Mesenchymal stem cell (in vitro differentiated cells and primary cell): ENCODE results near the gene SPTSSA.

Experiments
- DNase-seq: peaks from one replicate; pipeline ENCODE4 v3.0.0-alpha.2; 2013
- H2AFZ ChIP-seq: one replicate; pipeline ENCODE4 v1.6.1; 2013; ENCODE audit warnings: low read depth, mild to moderate bottlenecking, control low read depth, inconsistent platforms, low read length, moderate library complexity
- H2AK5ac ChIP-seq: 2 replicates; pipeline ENCODE4 v1.6.1; 2013; ENCODE audit warnings: low read length, moderate library complexity, mild to moderate bottlenecking, inconsistent platforms; ENCODE audit not compliant: severe bottlenecking
- H2BK120ac ChIP-seq: one replicate; pipeline ENCODE4 v1.6.1; 2013; ENCODE audit warnings: low read depth, mild to moderate bottlenecking, inconsistent platforms, low read length, moderate library complexity
- H2BK12ac ChIP-seq, 2 experiments: one replicate each; pipeline ENCODE4 v1.6.1; 2013; ENCODE audit warnings: inconsistent platforms in 2 of 2, low read length in 2 of 2, mild to moderate bottlenecking in 2 of 2, moderate library complexity in 2 of 2, control low read depth in 1 of 2
- H2BK15ac ChIP-seq: one replicate; pipeline ENCODE4 v1.6.1; 2013; ENCODE audit warnings: mild to moderate bottlenecking, low read depth, inconsistent platforms; ENCODE audit not compliant: poor library complexity, severe bottlenecking
- H2BK5ac ChIP-seq: 2 replicates; pipeline ENCODE4 v1.6.1; 2013; ENCODE audit warnings: low read depth, mild to moderate bottlenecking, low read length, control low read depth, inconsistent platforms; ENCODE audit not compliant: poor library complexity, severe bottlenecking
- H3K14ac ChIP-seq, 2 experiments: one replicate each; pipeline ENCODE4 v1.6.1; 2013; ENCODE audit warnings: inconsistent platforms in 2 of 2, low read length in 2 of 2, control low read depth in 1 of 2, mild to moderate bottlenecking in 1 of 2, moderate library complexity in 1 of 2
- H3K18ac ChIP-seq, 2 experiments: one replicate each; pipeline ENCODE4 v1.6.1; 2013; ENCODE audit warnings: inconsistent platforms in 2 of 2, low read length in 2 of 2, control low read depth in 1 of 2, low read depth in 1 of 2, mild to moderate bottlenecking in 1 of 2
- H3K23ac ChIP-seq, 2 experiments: one replicate each; pipeline ENCODE4 v1.6.1; 2013; ENCODE audit warnings: inconsistent platforms in 2 of 2, low read length in 2 of 2, mild to moderate bottlenecking in 2 of 2, moderate library complexity in 2 of 2, control low read depth in 1 of 2
- H3K27ac ChIP-seq: 2 replicates; pipeline ENCODE4 v1.5.1; 2013; ENCODE audit warnings: mild to moderate bottlenecking, moderate library complexity, low read length, control low read depth, inconsistent platforms; ENCODE audit not compliant: poor library complexity, severe bottlenecking
- H3K27me3 ChIP-seq, 2 experiments: 2 replicates each; pipeline versions ENCODE4 v1.6.1 to v1.7.0; 2013; ENCODE audit warnings: low read length in 2 of 2, mild to moderate bottlenecking in 2 of 2, moderate library complexity in 2 of 2, control low read depth in 1 of 2, inconsistent platforms in 1 of 2; ENCODE audit not compliant: control insufficient read depth in 1 of 2, insufficient read depth in 1 of 2
- H3K36me3 ChIP-seq, 2 experiments: 2 replicates each; pipeline versions ENCODE4 v1.6.1 to v1.7.0; 2013; ENCODE audit warnings: low read length in 2 of 2, control low read depth in 1 of 2, inconsistent platforms in 1 of 2, low read depth in 1 of 2, mild to moderate bottlenecking in 1 of 2; ENCODE audit not compliant: insufficient read depth in 2 of 2, control insufficient read depth in 1 of 2
- H3K4ac ChIP-seq, 2 experiments: one replicate each; pipeline ENCODE4 v1.6.1; 2013; ENCODE audit warnings: inconsistent platforms in 2 of 2, low read length in 2 of 2, mild to moderate bottlenecking in 2 of 2, moderate library complexity in 2 of 2, control low read depth in 1 of 2, low read depth in 1 of 2
- H3K4me1 ChIP-seq: 2 replicates; pipeline ENCODE4 v1.6.1; 2013; ENCODE audit warnings: low read depth, low read length, control low read depth; ENCODE audit not compliant: control insufficient read depth, insufficient read depth
- H3K4me2 ChIP-seq: 2 replicates; pipeline ENCODE4 v1.6.1; 2013; ENCODE audit warnings: low read length, mild to moderate bottlenecking, inconsistent platforms; ENCODE audit not compliant: poor library complexity, severe bottlenecking
- H3K4me3 ChIP-seq, 2 experiments: 2 replicates each; pipeline versions ENCODE4 v1.5.1 to v1.7.0; 2013; ENCODE audit warnings: low read length in 2 of 2, mild to moderate bottlenecking in 2 of 2, control low read depth in 1 of 2, low read depth in 1 of 2; ENCODE audit not compliant: insufficient read depth in 1 of 2
- H3K79me1 ChIP-seq: replicated peaks from 2 replicates; pipeline ENCODE4 v1.6.1; 2013; ENCODE audit warnings: mild to moderate bottlenecking, control low read depth, low read length, inconsistent platforms; ENCODE audit not compliant: poor library complexity, severe bottlenecking
- H3K9ac ChIP-seq: 2 replicates; pipeline ENCODE4 v1.7.0; 2013; ENCODE audit warnings: mild to moderate bottlenecking, low read length, moderate library complexity
- H3K9me3 ChIP-seq: 2 replicates; pipeline ENCODE4 v1.7.0; 2013; ENCODE audit warnings: mild to moderate bottlenecking, low read length; ENCODE audit not compliant: control insufficient read depth
- H4K8ac ChIP-seq: one replicate; pipeline ENCODE4 v1.6.1; 2013; ENCODE audit warnings: inconsistent platforms, mild to moderate bottlenecking, low read length, moderate library complexity
- H4K91ac ChIP-seq: one replicate; pipeline ENCODE4 v1.6.1; 2013; ENCODE audit warnings: mild to moderate bottlenecking, low read length, inconsistent platforms
- WGBS: methylation state at CpG from one replicate; pipeline ENCODE4 v1.1.7; 2013; ENCODE audit warnings: mixed read lengths; 5-methylcytosine and 5-hydroxymethylcytosine counted together

Gene SPTSSA

GRCh38 chr14:34498684-34499412 lies 36.8 kb upstream of the SPTSSA start:
- Histone ChIP-seq H3K23ac (no peak overlapping the region), H2BK5ac (no peak overlapping the region)
- peak; percentile 48 for DNase-seq

GRCh38 chr14:34496679-34497513 lies 34.9 kb upstream of the SPTSSA start:
- peak overlapping the region in 1 of 2 experiments; percentile 7 for H3K18ac ChIP-seq
- no peak overlapping the region for H2BK5ac ChIP-seq
- H4K8ac ChIP-seq: peak overlapping the region; percentile 8
- H3K9me3 ChIP-seq: no peaks in the 10 kb centered on the region
- H2BK12ac ChIP-seq: no peak overlapping the region
- H3K4me1 ChIP-seq: peaks cover 8% of the 10 kb centered on the region
- no peak overlapping the region for H3K23ac ChIP-seq
- no peak overlapping the region for H2BK120ac ChIP-seq
- WGBS: 19% methylated on average over 9 of the region's 14 CpGs
- no peak overlapping the region for H2BK15ac ChIP-seq
- peak overlapping the region; percentile 6 to 15 for H3K4ac ChIP-seq
- peak overlapping the region; percentile 89 for H3K9ac ChIP-seq
- DNase-seq: peak; percentile 99
- H3K4me3 ChIP-seq: peak overlapping the region in 1 of 2 experiments; percentile 27
- H3K27ac ChIP-seq: peak overlapping the region; percentile 77
- H3K4me2 ChIP-seq: no peak overlapping the region
- no peak overlapping the region for H3K14ac ChIP-seq
- peak overlapping the region; percentile 16 for H2AFZ ChIP-seq
- no peaks in the 10 kb centered on the region for H3K79me1 ChIP-seq
- no peak overlapping the region for H4K91ac ChIP-seq
- H3K36me3 ChIP-seq: no peaks in the 10 kb centered on the region
- H2AK5ac ChIP-seq: no peak overlapping the region
- H3K27me3 ChIP-seq: no peaks in the 10 kb centered on the region

More at GRCh38 chr14:34498684-34499412, 36.8 kb upstream of the SPTSSA start:
- Histone ChIP-seq H3K4ac (no peak overlapping the region), H3K36me3 (no peaks in the 10 kb centered on the region), H3K9ac (no peak overlapping the region), H3K14ac (no peak overlapping the region), H3K79me1 (no peaks in the 10 kb centered on the region), H4K8ac (no peak overlapping the region), H3K4me1 (peaks cover 11% of the 10 kb centered on the region), H3K27me3 (no peaks in the 10 kb centered on the region), H2BK15ac (no peak overlapping the region), H3K9me3 (no peaks in the 10 kb centered on the region), H2BK120ac (no peak overlapping the region), H3K18ac (no peak overlapping the region), H3K4me3 (no peak overlapping the region), H4K91ac (no peak overlapping the region), H2AFZ (no peak overlapping the region), H3K4me2 (no peak overlapping the region), H2BK12ac (no peak overlapping the region), H3K27ac (no peak overlapping the region), H2AK5ac (no peak overlapping the region)
- WGBS: 100% methylated on average over 5 of the region's 6 CpGs

DNA sequence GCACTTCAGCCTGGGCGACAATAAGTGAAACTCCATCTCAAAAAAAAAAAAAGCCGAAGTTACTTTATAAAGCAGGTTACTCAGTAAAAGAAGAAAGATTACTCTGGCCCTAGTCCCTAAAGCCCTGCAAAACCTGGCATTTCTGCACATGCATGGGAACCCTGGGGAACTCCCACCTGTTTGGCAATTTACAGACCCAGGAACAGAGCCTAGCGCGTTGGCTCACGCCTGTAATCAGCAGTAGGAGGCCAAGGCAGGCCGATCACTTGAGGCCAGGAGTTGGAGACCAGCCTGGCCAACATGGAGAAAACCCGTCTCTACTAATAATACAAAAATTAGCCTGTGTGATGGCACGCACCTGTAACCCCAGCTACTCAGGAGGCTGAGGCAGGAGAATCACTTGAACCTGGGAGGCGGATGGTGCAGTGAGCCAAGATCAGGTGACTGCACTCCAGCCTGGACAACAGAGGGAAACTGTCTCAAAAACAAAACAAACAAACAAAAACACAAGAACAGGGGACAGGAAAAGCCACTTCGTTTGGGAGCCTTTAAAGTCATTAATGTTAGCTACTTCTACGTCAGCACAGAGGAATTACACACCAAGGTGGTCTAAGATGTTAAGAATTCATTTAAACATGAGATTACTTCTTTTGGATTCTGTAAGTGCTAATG lies 34.1 kb upstream of the SPTSSA start:
- Histone ChIP-seq H2BK15ac (peak overlapping the region; percentile 6), H3K79me1 (no peaks in the 10 kb centered on the region), H3K27ac (no peak overlapping the region), H3K4me3 (peak overlapping the region in 1 of 2 experiments; percentile 22), H3K4me2 (no peak overlapping the region), H2BK5ac (no peak overlapping the region), H2BK12ac (peak overlapping the region; percentile 82 to 87), H3K23ac (no peak overlapping the region), H3K9me3 (no peaks in the 10 kb centered on the region), H4K8ac (no peak overlapping the region), H3K4me1 (peaks cover 8% of the 10 kb centered on the region), H2AFZ (no peak overlapping the region), H2BK120ac (peak overlapping the region; percentile 73), H2AK5ac (peak overlapping the region; percentile 35), H3K27me3 (no peaks in the 10 kb centered on the region), H3K14ac (no peak overlapping the region), H4K91ac (peak overlapping the region; percentile 75), H3K36me3 (no peaks in the 10 kb centered on the region), H3K4ac (peak overlapping the region in 1 of 2 experiments; percentile 6), H3K9ac (peak overlapping the region; percentile 8), H3K18ac (peak overlapping the region in 1 of 2 experiments; percentile 59)
- DNase-seq: no peak
- 94% methylated on average over 10 of the region's 11 CpGs for WGBS

- H3K27me3 ChIP-seq: no peaks in the 10 kb centered on the region
- H3K4me2 ChIP-seq: no peak overlapping the region
- no peak overlapping the region for H3K9ac ChIP-seq
- H2BK12ac ChIP-seq: no peak overlapping the region
- H3K36me3 ChIP-seq: no peaks in the 10 kb centered on the region
- WGBS: 83% methylated on average over 1 of the region's 1 CpG
- H3K27ac ChIP-seq: no peak overlapping the region
- H3K18ac ChIP-seq: no peak overlapping the region
- no peak overlapping the region for H4K91ac ChIP-seq
- no peak overlapping the region for H2AFZ ChIP-seq
- no peak for DNase-seq
- H3K9me3 ChIP-seq: no peaks in the 10 kb centered on the region
- H2AK5ac ChIP-seq: no peak overlapping the region
- H3K4me1 ChIP-seq: no peaks in the 10 kb centered on the region
- H2BK120ac ChIP-seq: no peak overlapping the region
- H3K4me3 ChIP-seq: no peak overlapping the region
- no peak overlapping the region for H3K23ac ChIP-seq
- H2BK5ac ChIP-seq: no peak overlapping the region
- no peak overlapping the region for H3K14ac ChIP-seq
- H2BK15ac ChIP-seq: no peak overlapping the region
- H3K79me1 ChIP-seq: no peaks in the 10 kb centered on the region
- no peak overlapping the region for H3K4ac ChIP-seq
- no peak overlapping the region for H4K8ac ChIP-seq
These were observed 27.3 kb upstream of the SPTSSA start for GRCh38 chr14:34489324-34489723.
